LNCAP (cell line): ENCODE results near the gene ACTR3C.

Source experiments
- CTCF ChIP-seq: fragments of 450-650 bp; IDR thresholded peaks from 2 replicates; pipeline ENCODE4 v1.5.1; 2017; ENCODE audit warnings: mild to moderate bottlenecking

ACTR3C gene

GRCh38 chr7:150313367-150313809 lies 10.0 kb downstream of the ACTR3C start:
- no peak for TF ChIP-seq CTCF

- TF ChIP-seq CTCF: no peak
Measured at GRCh38 chr7:150311711-150312110, 11.6 kb downstream of the ACTR3C start.

GRCh38 chr7:150311146-150311545 lies 12.2 kb downstream of the ACTR3C start:
- no peak for TF ChIP-seq CTCF

GRCh38 chr7:150308575-150308974 lies 14.8 kb downstream of the ACTR3C start:
- no peak for TF ChIP-seq CTCF

GRCh38 chr7:150307904-150308303 lies 15.4 kb downstream of the ACTR3C start:
- TF ChIP-seq CTCF: no peak

DNA sequence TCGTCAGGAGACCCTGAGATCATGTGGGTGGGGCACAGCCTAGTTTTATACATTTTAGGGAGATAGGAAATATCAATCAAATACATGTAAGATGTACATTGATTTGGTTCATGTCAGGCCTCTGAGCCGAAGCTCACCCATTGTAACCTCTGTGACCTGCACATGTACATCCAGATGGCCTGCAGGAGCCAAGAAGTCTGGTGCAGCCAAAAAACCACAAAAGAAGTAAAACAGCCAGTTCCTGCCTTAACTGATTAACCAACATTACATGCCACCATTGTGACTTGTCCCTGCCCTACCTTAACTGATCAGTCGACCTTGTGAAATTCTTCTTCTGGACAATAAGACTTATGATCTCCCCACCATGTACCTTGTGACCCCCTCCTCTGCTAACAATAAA lies 16.2 kb downstream of the ACTR3C start:
- no peak for TF ChIP-seq CTCF

GRCh38 chr7:150285849-150286754 lies 37.2 kb downstream of the ACTR3C start:
- peak; percentile 75 for TF ChIP-seq CTCF
